HG02870 (cell line): ENCODE data around the gene SERINC2.
"Not testable (repeated sequence)": the region's sequence is repeated elsewhere in the genome, so short reads cannot be mapped to it uniquely, and the experiment has no call there.

Source experiments
- ATAC-seq: cut with Tn5 transposase; IDR thresholded peaks from one replicate; pipeline ENCODE4 v1.9.1; 2021; ENCODE audit warnings: mild to moderate bottlenecking, moderate library complexity; ENCODE audit not compliant: unreplicated experiment

SERINC2 gene

DNA sequence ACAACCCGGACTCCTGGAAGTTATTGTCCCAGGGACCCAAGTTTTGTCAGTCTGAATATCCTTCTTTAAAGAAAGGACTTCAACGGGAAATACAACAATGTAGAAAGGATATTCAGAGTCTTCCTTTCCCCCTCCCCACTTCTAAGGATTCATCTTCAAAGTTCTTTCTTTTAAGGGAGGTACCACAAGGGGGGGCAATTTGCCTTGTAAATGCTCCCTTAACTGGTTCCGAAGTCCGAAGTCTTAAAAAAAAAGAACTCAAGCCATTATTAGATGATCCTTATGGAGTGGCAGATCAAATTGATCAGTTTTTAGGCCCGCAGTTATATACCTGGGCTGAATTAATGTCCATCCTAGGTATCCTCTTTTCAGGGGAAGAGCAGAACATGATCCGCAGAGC, 47.0 kb downstream of the SERINC2 start:
- no peak for ATAC-seq

GRCh38 chr1:31467005-31467674, 54.1 kb downstream of the SERINC2 start:
- ATAC-seq, result no peak

DNA sequence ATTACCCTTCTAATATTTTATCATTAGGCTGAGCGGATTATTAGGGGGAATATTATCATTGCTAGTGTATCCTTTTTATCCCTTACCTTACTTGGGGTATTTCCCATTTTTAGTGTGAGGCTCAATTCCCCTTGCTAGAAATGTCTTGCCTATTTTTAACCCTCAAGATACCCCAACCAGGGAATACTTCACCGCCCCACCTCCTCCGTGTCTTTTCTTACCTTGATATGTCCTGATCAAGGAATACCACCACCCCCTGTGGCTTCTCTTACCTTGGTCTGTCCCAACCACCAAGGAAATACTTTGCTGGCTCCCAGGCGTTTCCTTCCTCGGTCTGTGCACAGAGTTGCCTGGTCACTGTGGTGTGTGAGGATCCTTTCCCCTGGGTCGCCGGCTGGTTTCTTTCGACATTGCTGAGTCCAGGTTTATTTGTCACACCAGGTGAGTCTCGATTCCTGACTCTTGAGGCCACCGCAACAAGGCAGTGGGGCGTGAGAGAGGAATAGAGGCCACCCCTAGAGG, 57.8 kb downstream of the SERINC2 start:
- no peak for ATAC-seq

DNA sequence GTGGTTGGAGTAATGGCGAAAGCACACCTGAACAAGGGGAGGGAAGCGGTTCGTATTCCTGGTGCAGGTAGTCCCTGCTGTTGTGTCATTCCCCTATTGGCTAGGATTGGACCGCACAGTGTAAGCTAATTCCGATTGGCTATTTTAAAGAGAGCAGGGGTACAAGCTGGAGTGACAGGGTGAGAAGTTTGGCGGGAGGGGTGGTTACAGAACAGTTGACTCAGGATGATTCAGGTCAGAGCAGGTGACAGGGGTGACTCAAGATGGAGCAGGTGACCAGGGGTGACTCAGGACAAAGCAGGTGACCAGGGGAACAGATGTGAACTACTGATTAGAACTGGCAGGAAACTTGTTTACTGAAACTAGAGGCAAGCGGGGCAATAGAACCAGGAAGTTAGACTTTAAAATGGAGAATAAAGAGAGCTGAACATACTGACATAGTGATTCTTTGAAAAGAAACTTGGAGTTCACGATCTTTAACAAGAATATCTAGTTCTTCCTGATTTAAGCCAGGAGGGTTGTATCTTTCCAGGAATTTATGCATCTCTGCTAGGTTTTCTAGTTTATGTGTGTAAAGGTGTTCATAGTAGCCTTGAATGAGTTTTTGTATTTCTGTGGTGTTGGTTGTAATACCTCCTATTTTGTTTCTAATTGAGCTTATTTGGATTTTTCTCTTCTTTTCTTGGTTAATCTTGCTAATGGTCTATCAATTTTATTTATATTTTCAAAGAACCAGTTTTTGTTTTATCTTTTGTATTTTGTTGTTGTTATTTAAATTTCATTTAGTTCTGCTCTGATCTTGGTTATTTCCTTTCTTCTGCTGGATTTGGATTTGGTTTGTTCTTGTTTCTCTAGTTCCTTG, 58.7 kb downstream of the SERINC2 start:
- ATAC-seq, result not testable (repeated sequence)

DNA sequence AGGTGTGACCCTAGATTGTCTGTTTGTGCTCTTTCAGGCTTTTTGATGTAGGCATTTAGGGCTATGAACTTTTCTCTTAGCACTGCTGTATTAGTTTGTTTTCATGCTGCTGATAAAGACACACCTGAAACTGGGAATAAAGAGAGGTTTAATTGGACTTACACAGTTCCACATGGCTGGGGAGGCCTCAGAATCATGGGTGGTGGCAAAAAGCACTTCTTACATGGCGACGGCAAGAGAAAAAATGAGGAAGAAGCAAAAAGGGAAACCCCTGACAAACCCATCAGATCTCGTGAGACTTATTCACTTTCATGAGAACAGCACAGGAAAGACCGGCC, 59.3 kb downstream of the SERINC2 start:
- not testable (repeated sequence) for ATAC-seq

- not testable (repeated sequence) for ATAC-seq
Observed at GRCh38 chr1:31472673-31473072, 59.7 kb downstream of the SERINC2 start.

- not testable (repeated sequence) for ATAC-seq
Observed at GRCh38 chr1:31473508-31473907, 60.5 kb downstream of the SERINC2 start.

DNA sequence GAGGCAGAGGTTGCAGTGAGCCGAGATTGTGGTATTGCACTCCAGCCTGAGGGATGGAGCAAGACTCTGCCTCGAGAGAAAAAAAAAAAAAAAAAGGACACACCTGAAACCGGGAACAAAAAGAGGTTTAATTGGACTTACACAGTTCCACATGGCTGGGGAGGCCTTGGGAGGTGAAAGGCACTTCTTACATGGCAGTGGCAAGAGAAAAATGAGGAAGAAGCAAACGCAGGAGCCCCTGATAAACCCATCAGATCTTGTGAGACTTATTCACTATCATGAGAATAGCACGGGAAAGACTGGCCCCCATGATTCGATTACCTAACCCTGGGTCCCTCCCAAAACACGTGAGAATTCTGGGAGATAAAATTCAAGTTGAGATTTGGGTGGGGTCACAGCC, 61.6 kb downstream of the SERINC2 start:
- not testable (repeated sequence) for ATAC-seq

- no peak for ATAC-seq
Observed at GRCh38 chr1:31476891-31477846, 64.2 kb downstream of the SERINC2 start.

GRCh38 chr1:31478167-31478566, 65.2 kb downstream of the SERINC2 start:
- ATAC-seq, result no peak

DNA sequence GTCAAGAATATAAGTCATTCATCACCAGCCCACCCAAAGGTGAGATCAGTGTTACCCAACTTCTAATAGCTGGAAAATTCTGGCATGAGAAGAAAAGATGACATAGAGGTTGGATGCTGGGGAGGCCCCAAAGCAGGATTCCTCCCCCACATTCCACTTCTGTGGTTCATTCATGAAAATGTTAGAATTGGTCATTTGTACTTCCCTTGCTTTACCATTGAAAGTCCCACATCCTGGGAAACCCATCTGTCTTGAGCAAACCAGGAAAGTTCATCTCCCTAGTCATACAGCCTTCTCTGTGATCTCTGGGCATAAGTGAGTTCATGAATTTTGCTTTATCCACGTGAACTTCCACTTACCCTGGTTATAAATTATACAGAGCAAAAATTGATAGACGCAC, 66.8 kb downstream of the SERINC2 start:
- ATAC-seq, result no peak

DNA sequence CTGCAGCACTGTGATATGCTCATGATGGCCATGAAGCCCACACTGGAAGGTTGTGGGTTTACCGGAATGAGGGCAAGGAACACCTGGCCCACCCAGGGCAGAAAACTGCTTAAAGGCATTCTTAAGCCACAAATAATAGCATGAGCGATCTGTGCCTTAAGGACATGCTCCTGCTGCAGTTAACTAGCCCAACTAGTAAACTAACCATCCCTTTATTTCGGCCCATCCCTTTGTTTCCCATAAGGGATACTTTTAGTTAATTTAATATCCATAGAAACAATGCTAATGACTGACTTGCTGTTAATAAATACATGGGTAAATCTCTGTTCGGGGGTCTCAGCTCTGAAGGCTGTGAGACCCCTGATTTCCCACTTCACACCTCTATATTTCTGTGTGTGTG, 67.4 kb downstream of the SERINC2 start:
- not testable (repeated sequence) for ATAC-seq

DNA sequence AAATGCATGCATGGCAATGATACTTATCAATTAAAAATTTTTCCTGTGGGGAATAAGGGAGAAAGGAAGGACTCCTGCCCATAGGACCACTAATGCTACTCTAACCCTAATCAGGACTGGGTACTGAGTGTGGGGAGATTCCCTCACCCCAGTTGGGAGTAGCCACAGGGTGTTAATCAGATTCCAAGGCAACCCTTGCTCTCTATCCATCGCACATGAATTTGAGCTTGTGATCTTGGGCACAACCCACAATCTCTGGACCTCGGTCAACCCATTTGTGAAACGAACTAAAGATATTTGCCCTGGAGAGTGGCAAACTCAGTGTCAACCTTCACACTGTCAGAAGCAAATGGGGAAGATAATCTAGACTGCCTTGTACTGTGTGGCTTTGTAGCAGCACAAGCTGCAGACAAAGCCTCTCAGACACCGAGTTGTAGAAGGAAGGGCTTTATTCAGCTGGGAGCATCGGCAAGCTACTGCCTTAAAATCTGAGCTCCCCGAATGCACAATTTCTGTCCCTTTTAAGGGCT, 69.5 kb downstream of the SERINC2 start:
- ATAC-seq, result no peak

- no peak for ATAC-seq
Observed at GRCh38 chr1:31483012-31483946, 70.3 kb downstream of the SERINC2 start.
